Sigmoid colon (tissue), 4 donors: ENCODE data around the gene TOMM70.

Experiments
- EP300 ChIP-seq, 4 donors: sonication (generic); formaldehyde crosslinking; IDR thresholded peaks; one replicate each; pipeline ENCODE4 v1.6.1; 2017; ENCODE audit warnings: antibody characterized with exemption in 4 of 4
- POLR2A ChIP-seq, 2 donors: fragments of 450-650 bp; IDR thresholded peaks; one replicate each; pipeline ENCODE4 v1.6.1; 2016; ENCODE audit warnings: antibody characterized with exemption in 2 of 2, mild to moderate bottlenecking in 2 of 2, moderate library complexity in 2 of 2
- POLR2AphosphoS5 ChIP-seq, 4 donors: sonication (generic); formaldehyde crosslinking; IDR thresholded peaks; one replicate each; pipeline ENCODE4 v1.6.1; 2017; ENCODE audit warnings: antibody characterized with exemption in 4 of 4
- TF ChIP-seq, protein P1 (sequence below), 4 experiments: fragments of 450-650 bp in 3 of 4; fragments of 200-600 bp in 1 of 4; IDR thresholded peaks; one replicate each; pipeline ENCODE4 v1.5.1; 2016 to 2019; ENCODE audit warnings: antibody characterized with exemption in 4 of 4, mild to moderate bottlenecking in 3 of 4, moderate library complexity in 2 of 4

DNA sequence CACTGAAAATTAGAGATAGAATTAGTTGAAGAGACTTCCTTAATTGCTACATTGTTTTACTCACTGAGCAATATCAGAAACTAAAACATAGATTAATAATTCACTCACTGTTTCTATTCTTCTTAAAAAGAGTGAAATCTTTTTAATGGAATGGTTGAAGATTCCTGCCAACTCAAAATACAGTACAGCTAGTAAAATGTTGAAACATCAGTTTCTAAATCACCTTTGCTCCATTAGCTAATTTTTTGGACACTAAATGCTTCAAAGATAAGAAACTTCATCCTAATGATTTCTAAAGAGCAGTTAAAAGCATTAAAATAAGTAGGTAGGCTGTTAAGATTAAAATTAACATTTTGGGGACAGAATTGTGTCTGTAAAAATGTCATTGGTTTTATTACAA is 76.8 kb downstream of the TOMM70 start:
- TF ChIP-seq, protein P1, sequence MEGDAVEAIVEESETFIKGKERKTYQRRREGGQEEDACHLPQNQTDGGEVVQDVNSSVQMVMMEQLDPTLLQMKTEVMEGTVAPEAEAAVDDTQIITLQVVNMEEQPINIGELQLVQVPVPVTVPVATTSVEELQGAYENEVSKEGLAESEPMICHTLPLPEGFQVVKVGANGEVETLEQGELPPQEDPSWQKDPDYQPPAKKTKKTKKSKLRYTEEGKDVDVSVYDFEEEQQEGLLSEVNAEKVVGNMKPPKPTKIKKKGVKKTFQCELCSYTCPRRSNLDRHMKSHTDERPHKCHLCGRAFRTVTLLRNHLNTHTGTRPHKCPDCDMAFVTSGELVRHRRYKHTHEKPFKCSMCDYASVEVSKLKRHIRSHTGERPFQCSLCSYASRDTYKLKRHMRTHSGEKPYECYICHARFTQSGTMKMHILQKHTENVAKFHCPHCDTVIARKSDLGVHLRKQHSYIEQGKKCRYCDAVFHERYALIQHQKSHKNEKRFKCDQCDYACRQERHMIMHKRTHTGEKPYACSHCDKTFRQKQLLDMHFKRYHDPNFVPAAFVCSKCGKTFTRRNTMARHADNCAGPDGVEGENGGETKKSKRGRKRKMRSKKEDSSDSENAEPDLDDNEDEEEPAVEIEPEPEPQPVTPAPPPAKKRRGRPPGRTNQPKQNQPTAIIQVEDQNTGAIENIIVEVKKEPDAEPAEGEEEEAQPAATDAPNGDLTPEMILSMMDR (IDR thresholded peaks at IDR 0.05), result no peak
- no peak for TF ChIP-seq EP300 (IDR thresholded peaks at IDR 0.05)
- TF ChIP-seq POLR2AphosphoS5 (IDR thresholded peaks at IDR 0.05), result no peak
- no peak for TF ChIP-seq POLR2A (IDR thresholded peaks at IDR 0.05)
